Omental fat pad (tissue), 4 donors: ENCODE measurements around the gene UST. TPM values are rescaled to one million over a fixed set of nuclear protein-coding genes. Genes with fewer than 3 reads are reported as not detected.

ENCODE experiments used
- ATAC-seq: fragments of 150-250 bp; one replicate; pipeline ENCODE4 v1.9.1; 2016; ENCODE audit warnings: mild to moderate bottlenecking, moderate library complexity; ENCODE audit not compliant: low FRiP score
- DNase-seq: peaks from one replicate; pipeline ENCODE4 v3.0.0-alpha.2; 2019; ENCODE audit warnings: low spot score
- total RNA-seq, 4 donors: library from RNA; depleted of rRNA; stranded (reverse); fragments of >200 nt; gene quantifications; one replicate each; pipeline ENCODE4 v1.1.0, GENCODE V29; 2016
- TF ChIP-seq, protein P1 (sequence below), 3 donors: fragments of 450-650 bp; IDR thresholded peaks; one replicate each; pipeline ENCODE4 v1.5.1; 2016 to 2017; ENCODE audit warnings: antibody characterized with exemption in 3 of 3, mild to moderate bottlenecking in 3 of 3, moderate library complexity in 2 of 3

The UST gene
- total RNA-seq, 4 donors from 2014 or later: 9.2 to 20.8 (median 15.0) TPM

GRCh38 chr6:148989585-148989984 is 242.8 kb downstream of the UST start:
- ATAC-seq (no peak), DNase-seq (no peak)
- TF ChIP-seq, protein P1, sequence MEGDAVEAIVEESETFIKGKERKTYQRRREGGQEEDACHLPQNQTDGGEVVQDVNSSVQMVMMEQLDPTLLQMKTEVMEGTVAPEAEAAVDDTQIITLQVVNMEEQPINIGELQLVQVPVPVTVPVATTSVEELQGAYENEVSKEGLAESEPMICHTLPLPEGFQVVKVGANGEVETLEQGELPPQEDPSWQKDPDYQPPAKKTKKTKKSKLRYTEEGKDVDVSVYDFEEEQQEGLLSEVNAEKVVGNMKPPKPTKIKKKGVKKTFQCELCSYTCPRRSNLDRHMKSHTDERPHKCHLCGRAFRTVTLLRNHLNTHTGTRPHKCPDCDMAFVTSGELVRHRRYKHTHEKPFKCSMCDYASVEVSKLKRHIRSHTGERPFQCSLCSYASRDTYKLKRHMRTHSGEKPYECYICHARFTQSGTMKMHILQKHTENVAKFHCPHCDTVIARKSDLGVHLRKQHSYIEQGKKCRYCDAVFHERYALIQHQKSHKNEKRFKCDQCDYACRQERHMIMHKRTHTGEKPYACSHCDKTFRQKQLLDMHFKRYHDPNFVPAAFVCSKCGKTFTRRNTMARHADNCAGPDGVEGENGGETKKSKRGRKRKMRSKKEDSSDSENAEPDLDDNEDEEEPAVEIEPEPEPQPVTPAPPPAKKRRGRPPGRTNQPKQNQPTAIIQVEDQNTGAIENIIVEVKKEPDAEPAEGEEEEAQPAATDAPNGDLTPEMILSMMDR (IDR thresholded peaks at IDR 0.05): no peak

- DNase-seq (no peak), ATAC-seq (no peak)
- TF ChIP-seq, protein P1 (IDR thresholded peaks at IDR 0.05): no peak
Measured at GRCh38 chr6:148990403-148990802, 243.6 kb downstream of the UST start.

DNA sequence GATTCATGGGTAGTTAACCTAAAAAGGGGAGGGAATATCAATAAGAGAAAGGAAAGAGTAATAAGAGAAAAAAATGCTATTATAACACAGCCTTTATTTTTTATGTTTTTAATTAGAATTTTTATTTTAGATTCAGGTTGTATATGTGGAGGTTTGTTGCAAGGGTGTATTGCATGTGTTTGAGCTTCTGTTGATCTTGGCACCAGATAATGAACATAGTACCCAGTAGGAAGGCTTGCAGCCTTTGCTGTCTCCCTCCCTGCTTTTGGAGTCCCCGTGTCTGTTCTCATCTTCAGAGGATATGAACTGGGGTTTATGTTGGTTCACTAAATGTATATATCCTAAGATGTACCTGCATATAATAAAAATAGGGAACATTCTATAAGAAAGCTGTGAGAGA is 250.0 kb downstream of the UST start:
- TF ChIP-seq, protein P1 (IDR thresholded peaks at IDR 0.05): no peak
- no peak for ATAC-seq
- DNase-seq: no peak

- ATAC-seq (no peak), DNase-seq (no peak)
- TF ChIP-seq, protein P1 (IDR thresholded peaks at IDR 0.05): no peak
Measured at GRCh38 chr6:148997865-148998264, 251.0 kb downstream of the UST start.

DNA sequence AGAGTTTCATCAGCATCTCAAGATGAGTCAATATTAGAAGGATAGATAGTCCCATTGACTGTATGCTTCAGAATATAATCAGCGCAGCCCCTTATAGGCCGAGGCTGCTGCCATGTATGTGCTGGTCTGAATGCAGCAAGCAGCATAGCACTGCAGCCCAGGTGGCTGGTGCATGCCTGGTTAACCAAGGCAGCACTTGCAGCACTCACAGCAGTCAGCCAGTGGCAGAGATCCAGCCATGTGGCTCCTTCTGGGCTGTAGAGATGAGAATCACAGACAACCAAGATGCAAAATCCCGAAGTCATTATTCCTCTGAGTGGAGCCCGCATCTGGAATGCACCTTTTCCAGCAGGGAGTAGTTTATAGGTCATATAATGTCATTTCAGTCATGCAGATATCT is 251.9 kb downstream of the UST start:
- ATAC-seq: no peak
- no peak for DNase-seq
- TF ChIP-seq, protein P1 (IDR thresholded peaks at IDR 0.05): no peak

DNA sequence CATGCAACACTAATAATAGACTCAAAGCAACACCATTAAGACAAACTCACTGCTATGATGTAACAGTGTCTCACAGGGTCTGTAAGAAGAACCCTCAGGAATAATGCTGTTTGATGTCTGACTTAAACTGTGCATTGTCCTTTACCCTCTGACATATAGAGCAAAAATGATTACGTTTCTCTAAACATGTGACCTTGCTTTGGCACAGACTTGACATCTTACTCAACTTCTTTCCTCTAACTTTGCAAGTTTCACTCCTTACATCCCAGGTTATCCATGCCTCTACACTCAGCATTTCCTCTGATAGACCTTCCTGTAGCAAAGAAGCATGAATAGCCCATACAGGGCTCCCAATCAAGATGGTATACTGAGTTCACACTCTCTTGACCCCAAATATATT is 252.7 kb downstream of the UST start:
- no peak for DNase-seq
- ATAC-seq: peak; percentile 27
- TF ChIP-seq, protein P1 (IDR thresholded peaks at IDR 0.05): no peak

GRCh38 chr6:148999929-149000468 is 253.2 kb downstream of the UST start:
- DNase-seq (peak; percentile 29), ATAC-seq (peak; percentile 78)
- TF ChIP-seq, protein P1 (IDR thresholded peaks at IDR 0.05): no peak
